Measurements from ENCODE around the gene MRPL24.

The MRPL24 gene

GRCh38 chr1:156708218-156708661, 32.6 kb downstream of the MRPL24 start:
- peak; percentile 85 for DNase-seq

GRCh38 chr1:156707417-156708217, 33.3 kb downstream of the MRPL24 start:
- DNase-seq = peak; percentile 89

GRCh38 chr1:156706657-156707416, 34.1 kb downstream of the MRPL24 start:
- DNase-seq = peak; percentile 86

GRCh38 chr1:156705918-156706656, 34.8 kb downstream of the MRPL24 start:
- DNase-seq = peak; percentile 95

GRCh38 chr1:156705321-156705917, 35.5 kb downstream of the MRPL24 start, which contains the start of gene CRABP2:
Gene CRABP2, minus strand, starts transcription at chr1:156705583. Its CDS starts 137 bp downstream, at chr1:156705446.
- peak; percentile 85 for DNase-seq

- DNase-seq = peak; percentile 66
Observed at GRCh38 chr1:156704930-156705320, 36.0 kb downstream of the MRPL24 start.

- DNase-seq = peak; percentile 39
Observed at GRCh38 chr1:156704166-156704711, 36.6 kb downstream of the MRPL24 start.

- peak; percentile 53 for DNase-seq
Observed at GRCh38 chr1:156703741-156704140, 37.1 kb downstream of the MRPL24 start.

GRCh38 chr1:156703336-156703735, 37.6 kb downstream of the MRPL24 start:
- no peak for DNase-seq

- DNase-seq = no peak
Observed at GRCh38 chr1:156700736-156701531, 40.0 kb downstream of the MRPL24 start.

- no peak for DNase-seq
Observed at GRCh38 chr1:156698995-156699394, 41.9 kb downstream of the MRPL24 start.

GRCh38 chr1:156697481-156697880, 43.4 kb downstream of the MRPL24 start:
- no peak for DNase-seq

GRCh38 chr1:156696755-156697154, 44.1 kb downstream of the MRPL24 start:
- DNase-seq = no peak

GRCh38 chr1:156694690-156694962, 46.3 kb downstream of the MRPL24 start:
- no peak for DNase-seq

GRCh38 chr1:156693848-156694689, 46.8 kb downstream of the MRPL24 start:
- DNase-seq = no peak

GRCh38 chr1:156692925-156693847, 47.7 kb downstream of the MRPL24 start:
- peak; percentile 77 for DNase-seq

GRCh38 chr1:156692441-156692924, 48.4 kb downstream of the MRPL24 start:
- DNase-seq = peak; percentile 42

- peak; percentile 50 for DNase-seq
Observed at GRCh38 chr1:156691665-156692440, 49.0 kb downstream of the MRPL24 start.

- DNase-seq = no peak
Observed at GRCh38 chr1:156691191-156691590, 49.7 kb downstream of the MRPL24 start.

Data from eye (tissue), 1 donor.